Measurements from ENCODE around the gene JAM3. TPM values are rescaled to one million over a fixed set of nuclear protein-coding genes. Genes with fewer than 3 reads are reported as not detected.

Gene JAM3
- total RNA-seq, 6 experiments from 2014 or later: 49.6 to 58.6 (median 55.2) TPM

DNA sequence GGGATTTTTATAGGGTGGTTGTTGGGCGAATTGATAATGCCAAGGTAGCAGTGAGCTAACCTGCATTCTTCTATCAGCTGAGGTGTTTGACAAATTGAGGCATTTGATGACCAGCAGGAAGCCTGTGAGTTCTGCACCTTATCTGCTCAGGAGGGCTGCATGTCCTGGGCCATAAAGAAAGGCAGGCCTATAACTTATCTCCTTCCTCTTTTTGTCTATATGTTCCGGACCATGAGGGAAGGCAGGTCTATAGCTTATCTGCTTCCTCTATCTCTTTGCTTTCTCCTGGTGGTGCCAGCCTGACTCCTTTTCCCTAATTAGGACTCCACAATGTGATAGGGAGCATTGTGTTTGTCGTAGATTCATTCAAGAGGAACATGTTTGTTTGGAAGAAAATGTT is 8.6 kb upstream of the JAM3 start:
- no peaks in the 10 kb centered on the region; the same call in 1 of the 2 replicates for H3K4me1 Mint-ChIP-seq (ENCODE audit: low read depth)
- H3K27me3 Mint-ChIP-seq (ENCODE audit: insufficient read depth): peaks cover 43% of the 10 kb centered on the region

DNA sequence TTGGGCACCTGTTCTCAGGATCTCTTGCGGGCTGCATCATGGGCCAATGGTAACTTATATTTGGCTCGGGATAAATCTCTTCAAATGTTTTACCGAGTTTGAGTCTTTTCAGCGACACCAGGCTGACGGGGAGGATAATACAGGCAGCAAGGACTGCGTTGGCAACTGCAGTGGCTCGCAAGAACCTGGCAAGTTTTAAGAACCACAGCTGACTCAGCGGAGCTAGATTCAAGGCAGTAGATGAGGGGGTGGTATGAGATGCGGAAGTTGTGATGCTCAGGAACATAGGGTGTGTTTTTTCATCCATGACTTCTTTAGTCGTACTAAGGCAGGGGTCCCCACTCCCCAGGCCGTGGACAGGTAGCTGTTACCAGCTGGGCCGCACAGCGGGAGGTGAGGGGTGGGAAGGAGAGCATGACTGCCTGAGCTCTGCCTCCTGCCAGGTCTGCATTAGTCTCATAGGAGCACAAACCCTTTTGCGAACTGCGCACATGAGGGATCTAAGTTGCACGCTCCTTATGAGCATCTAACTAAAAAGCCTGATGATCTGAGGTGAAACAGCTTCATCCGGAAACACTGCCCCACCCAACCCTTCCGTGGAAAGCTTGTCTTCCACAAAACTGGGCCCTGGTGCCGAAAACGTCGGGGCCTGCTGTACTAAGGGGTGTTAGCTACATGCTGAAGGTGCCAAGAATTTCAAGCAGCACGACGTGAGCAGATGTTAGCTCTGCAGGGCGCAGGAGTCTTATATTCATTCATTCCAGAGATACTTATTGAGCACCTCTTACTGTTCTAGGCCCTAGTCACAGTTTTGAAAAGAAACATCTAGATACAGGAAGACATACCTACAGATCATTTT is 6.4 kb upstream of the JAM3 start:
- Mint-ChIP-seq H3K27ac (no peak overlapping the region), H3K9me3 (peaks cover 4% of the 10 kb centered on the region; the same call in 1 of the 2 replicates), H3K36me3 (ENCODE audit: low read depth) (no peaks in the 10 kb centered on the region), H3K27me3 (ENCODE audit: insufficient read depth) (peaks cover 43% of the 10 kb centered on the region), H3K4me1 (ENCODE audit: low read depth) (no peaks in the 10 kb centered on the region; the same call in 1 of the 2 replicates), H3K4me3 (no peak overlapping the region)
- DNase-seq: no peak
- TF ChIP-seq, protein P1, sequence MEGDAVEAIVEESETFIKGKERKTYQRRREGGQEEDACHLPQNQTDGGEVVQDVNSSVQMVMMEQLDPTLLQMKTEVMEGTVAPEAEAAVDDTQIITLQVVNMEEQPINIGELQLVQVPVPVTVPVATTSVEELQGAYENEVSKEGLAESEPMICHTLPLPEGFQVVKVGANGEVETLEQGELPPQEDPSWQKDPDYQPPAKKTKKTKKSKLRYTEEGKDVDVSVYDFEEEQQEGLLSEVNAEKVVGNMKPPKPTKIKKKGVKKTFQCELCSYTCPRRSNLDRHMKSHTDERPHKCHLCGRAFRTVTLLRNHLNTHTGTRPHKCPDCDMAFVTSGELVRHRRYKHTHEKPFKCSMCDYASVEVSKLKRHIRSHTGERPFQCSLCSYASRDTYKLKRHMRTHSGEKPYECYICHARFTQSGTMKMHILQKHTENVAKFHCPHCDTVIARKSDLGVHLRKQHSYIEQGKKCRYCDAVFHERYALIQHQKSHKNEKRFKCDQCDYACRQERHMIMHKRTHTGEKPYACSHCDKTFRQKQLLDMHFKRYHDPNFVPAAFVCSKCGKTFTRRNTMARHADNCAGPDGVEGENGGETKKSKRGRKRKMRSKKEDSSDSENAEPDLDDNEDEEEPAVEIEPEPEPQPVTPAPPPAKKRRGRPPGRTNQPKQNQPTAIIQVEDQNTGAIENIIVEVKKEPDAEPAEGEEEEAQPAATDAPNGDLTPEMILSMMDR (IDR thresholded peaks at IDR 0.05): no peak

More for the DNA sequence above, 8.6 kb upstream of the JAM3 start:
- Mint-ChIP-seq H3K9me3 (peaks cover 4% of the 10 kb centered on the region; the same call in 1 of the 2 replicates), H3K36me3 (ENCODE audit: low read depth) (no peaks in the 10 kb centered on the region), H3K27ac (no peak overlapping the region), H3K4me3 (no peak overlapping the region)
- TF ChIP-seq, protein P1 (IDR thresholded peaks at IDR 0.05): no peak
- DNase-seq: no peak

DNA sequence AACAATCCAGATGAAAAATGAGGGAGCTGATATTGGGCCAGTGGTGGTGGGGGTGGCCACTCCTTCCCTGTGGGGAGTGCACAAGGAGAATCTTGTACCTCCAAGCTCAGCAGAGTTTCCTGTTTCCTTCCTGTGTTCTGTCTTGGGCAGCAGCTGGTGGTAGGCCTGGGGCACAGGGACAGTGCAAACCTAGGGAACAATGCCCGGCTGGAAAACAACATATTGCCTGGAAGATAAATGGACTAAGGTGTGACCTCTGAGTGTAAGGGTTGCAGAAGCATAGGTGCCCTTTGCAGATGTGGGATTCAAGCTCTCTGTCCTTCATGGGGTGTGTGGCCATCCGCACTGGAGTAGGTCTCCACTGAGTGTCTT is 5.8 kb upstream of the JAM3 start:
- Mint-ChIP-seq H3K9me3 (peaks cover under 1% of the 10 kb centered on the region; the same call in 1 of the 2 replicates), H3K4me3 (no peak overlapping the region), H3K27me3 (ENCODE audit: insufficient read depth) (peaks cover 38% of the 10 kb centered on the region), H3K27ac (no peak overlapping the region), H3K4me1 (ENCODE audit: low read depth) (no peaks in the 10 kb centered on the region; the same call in 1 of the 2 replicates), H3K36me3 (ENCODE audit: low read depth) (no peaks in the 10 kb centered on the region)
- no peak for DNase-seq
- TF ChIP-seq, protein P1 (IDR thresholded peaks at IDR 0.05): no peak

DNA sequence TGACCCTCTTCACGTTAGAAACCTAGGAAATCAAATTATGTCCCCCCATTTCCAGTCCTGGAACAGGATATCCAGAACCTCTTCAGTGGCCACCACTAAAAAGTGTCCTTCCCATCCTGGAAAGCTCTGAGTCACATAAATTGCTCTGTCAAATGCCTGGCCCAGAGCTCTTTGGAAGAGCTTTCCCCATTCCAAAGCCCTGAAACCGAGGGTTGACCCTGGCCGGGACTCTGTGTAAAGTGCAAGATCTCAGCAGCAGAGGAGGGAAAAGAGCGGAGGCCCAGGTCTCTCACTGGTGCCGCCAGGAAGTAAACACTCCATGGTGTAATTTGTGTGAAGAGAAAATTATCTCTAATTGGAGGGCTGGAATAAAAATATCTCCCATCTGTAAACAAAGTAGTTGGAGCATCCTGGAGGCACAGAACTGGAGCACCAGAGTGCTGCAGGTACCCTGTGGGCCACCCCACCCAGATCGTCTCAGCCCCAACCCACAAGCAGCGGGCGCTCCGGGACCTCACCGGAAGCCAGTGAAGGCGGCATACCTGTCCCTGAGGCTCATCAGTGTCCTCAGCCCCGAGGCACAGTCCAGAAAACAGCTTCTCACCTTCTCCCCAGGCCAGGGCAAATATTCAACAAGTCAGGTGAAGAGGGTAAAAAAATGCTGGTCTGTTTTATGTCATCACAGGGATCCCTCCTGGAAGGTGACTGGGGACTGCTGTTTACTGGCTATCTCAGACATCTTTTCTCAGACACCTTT is 4.7 kb upstream of the JAM3 start:
- Mint-ChIP-seq H3K4me3 (no peak overlapping the region), H3K36me3 (ENCODE audit: low read depth) (no peaks in the 10 kb centered on the region), H3K9me3 (no peaks in the 10 kb centered on the region), H3K4me1 (ENCODE audit: low read depth) (peaks cover 6% of the 10 kb centered on the region), H3K27me3 (ENCODE audit: insufficient read depth) (peaks cover 33% of the 10 kb centered on the region), H3K27ac (no peak overlapping the region)
- TF ChIP-seq, protein P1 (IDR thresholded peaks at IDR 0.05): no peak
- no peak for DNase-seq

DNA sequence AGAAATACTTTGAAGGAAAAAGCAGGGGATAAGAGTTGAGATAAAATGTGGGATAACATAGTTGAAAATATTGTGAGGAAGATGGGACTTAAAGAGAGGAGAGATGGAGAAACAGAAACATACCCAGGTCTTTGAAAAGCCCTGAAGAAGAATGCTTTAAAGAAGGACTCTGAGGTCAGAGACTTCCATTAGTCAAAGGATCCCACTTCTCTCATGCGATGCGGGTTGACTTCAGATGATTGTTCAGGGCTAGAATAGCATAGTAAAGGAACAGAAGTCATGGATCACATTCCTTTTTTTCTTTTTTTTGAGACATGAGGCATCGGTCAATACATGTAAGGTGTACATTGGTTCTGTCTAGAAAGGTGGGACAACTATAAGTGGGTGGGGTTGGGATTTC is 3.5 kb upstream of the JAM3 start:
- no peak for DNase-seq

More for the DNA sequence above, 3.5 kb upstream of the JAM3 start:
- Mint-ChIP-seq H3K9me3 (no peaks in the 10 kb centered on the region), H3K27ac (no peak overlapping the region), H3K4me1 (ENCODE audit: low read depth) (peaks cover 15% of the 10 kb centered on the region), H3K36me3 (ENCODE audit: low read depth) (no peaks in the 10 kb centered on the region), H3K27me3 (ENCODE audit: insufficient read depth) (peaks cover 24% of the 10 kb centered on the region), H3K4me3 (no peak overlapping the region)
- TF ChIP-seq, protein P1 (IDR thresholded peaks at IDR 0.05): no peak
